GM21825 (cell line): ENCODE data around the gene ENDOU.
A peak's percentile ranks its signal among the peaks of the same experiment; 100 is the strongest.

Experiments
- ATAC-seq: cut with Tn5 transposase; IDR thresholded peaks from one replicate; pipeline ENCODE4 v1.9.1; 2021; ENCODE audit warnings: mild to moderate bottlenecking, moderate library complexity; ENCODE audit not compliant: unreplicated experiment

ENDOU gene

GRCh38 chr12:47725091-47725772 lies at the start of gene ENDOU:
TSS of gene ENDOU (minus strand) at chr12:47725490. CDS start at chr12:47725413, 77 bp downstream.
- no peak for ATAC-seq

GRCh38 chr12:47774663-47775062 lies 49.4 kb upstream of the ENDOU start:
- no peak for ATAC-seq

GRCh38 chr12:47773858-47774580 lies 48.7 kb upstream of the ENDOU start:
- ATAC-seq = no peak

- peak; percentile 83 for ATAC-seq
Observed at GRCh38 chr12:47773062-47773857, 48.0 kb upstream of the ENDOU start, which contains the start of gene SLC48A1. TSS of gene SLC48A1 (plus strand) at chr12:47773238. CDS start at chr12:47773305, 67 bp downstream.

- no peak for ATAC-seq
Observed at GRCh38 chr12:47772738-47773061, 47.4 kb upstream of the ENDOU start.

- ATAC-seq = no peak
Observed at GRCh38 chr12:47772094-47772660, 46.9 kb upstream of the ENDOU start.

GRCh38 chr12:47771304-47771703 lies 46.0 kb upstream of the ENDOU start:
- ATAC-seq = no peak

GRCh38 chr12:47770086-47770726 lies 44.9 kb upstream of the ENDOU start:
- ATAC-seq = no peak

- no peak for ATAC-seq
Observed at GRCh38 chr12:47769234-47770085, 44.2 kb upstream of the ENDOU start.

- ATAC-seq = no peak
Observed at GRCh38 chr12:47768323-47768811, 43.1 kb upstream of the ENDOU start.

GRCh38 chr12:47767216-47767724 lies 42.0 kb upstream of the ENDOU start:
- ATAC-seq = no peak

- ATAC-seq = no peak
Observed at GRCh38 chr12:47766502-47767215, 41.4 kb upstream of the ENDOU start.

GRCh38 chr12:47763481-47764346 lies 38.4 kb upstream of the ENDOU start:
- no peak for ATAC-seq

- ATAC-seq = no peak
Observed at GRCh38 chr12:47762850-47763465, 37.7 kb upstream of the ENDOU start.

- ATAC-seq = peak; percentile 52
Observed at GRCh38 chr12:47758834-47759690, 33.8 kb upstream of the ENDOU start, which contains the start of gene RAPGEF3. TSS of gene RAPGEF3 (minus strand) at chr12:47758880. CDS start at chr12:47758556, 324 bp downstream.

GRCh38 chr12:47758584-47758833 lies 33.2 kb upstream of the ENDOU start:
- ATAC-seq = no peak
